AG09319 (cell line): ENCODE data around the gene PUSL1.
A peak's percentile ranks its signal among the peaks of the same experiment; 100 is the strongest.

Experiments used
- DNase-seq: peaks from one replicate; pipeline ENCODE4 v3.0.0-alpha.2; 2010; ENCODE audit warnings: low read depth; ENCODE audit errors: extremely low read depth
- TF ChIP-seq, protein P1 (sequence below): IDR thresholded peaks from 2 replicates; pipeline ENCODE4 v1.5.1; 2011; ENCODE audit warnings: low read depth, mild to moderate bottlenecking, inconsistent platforms, low read length, moderate library complexity

PUSL1 gene

DNA sequence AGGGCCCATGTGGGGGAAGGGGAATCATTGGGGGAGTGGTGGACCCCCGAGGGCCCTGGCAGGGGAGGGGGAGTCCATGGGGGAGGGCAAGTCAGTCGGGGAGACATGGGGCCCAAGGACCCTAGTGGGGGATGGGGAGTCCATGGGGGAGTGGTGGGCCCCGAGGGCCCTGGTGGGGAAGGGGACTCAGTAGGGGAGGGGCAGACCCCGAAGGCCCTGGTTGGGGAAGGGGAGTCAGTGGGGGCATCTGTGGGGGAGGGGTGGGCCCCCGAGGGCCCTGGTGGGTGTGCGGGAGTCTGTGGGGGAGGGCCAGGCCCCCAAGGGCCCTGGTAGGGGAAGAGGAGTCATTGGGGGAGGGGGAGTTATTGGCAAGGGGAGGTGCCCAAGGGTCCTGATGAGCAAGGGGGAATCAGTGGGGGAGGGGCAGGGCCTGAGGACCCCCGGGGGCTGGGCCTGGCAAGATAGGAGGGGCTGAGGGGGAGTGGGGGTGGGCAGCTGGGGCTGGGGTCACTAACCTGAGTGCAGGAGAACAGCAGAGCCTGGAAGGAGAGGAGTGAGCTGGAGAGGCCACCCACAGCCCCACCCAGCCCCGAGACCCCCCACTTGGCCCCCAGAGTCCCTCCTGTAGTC lies 47.9 kb downstream of the PUSL1 start:
- TF ChIP-seq, protein P1, sequence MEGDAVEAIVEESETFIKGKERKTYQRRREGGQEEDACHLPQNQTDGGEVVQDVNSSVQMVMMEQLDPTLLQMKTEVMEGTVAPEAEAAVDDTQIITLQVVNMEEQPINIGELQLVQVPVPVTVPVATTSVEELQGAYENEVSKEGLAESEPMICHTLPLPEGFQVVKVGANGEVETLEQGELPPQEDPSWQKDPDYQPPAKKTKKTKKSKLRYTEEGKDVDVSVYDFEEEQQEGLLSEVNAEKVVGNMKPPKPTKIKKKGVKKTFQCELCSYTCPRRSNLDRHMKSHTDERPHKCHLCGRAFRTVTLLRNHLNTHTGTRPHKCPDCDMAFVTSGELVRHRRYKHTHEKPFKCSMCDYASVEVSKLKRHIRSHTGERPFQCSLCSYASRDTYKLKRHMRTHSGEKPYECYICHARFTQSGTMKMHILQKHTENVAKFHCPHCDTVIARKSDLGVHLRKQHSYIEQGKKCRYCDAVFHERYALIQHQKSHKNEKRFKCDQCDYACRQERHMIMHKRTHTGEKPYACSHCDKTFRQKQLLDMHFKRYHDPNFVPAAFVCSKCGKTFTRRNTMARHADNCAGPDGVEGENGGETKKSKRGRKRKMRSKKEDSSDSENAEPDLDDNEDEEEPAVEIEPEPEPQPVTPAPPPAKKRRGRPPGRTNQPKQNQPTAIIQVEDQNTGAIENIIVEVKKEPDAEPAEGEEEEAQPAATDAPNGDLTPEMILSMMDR = no peak
- no peak for DNase-seq

DNA sequence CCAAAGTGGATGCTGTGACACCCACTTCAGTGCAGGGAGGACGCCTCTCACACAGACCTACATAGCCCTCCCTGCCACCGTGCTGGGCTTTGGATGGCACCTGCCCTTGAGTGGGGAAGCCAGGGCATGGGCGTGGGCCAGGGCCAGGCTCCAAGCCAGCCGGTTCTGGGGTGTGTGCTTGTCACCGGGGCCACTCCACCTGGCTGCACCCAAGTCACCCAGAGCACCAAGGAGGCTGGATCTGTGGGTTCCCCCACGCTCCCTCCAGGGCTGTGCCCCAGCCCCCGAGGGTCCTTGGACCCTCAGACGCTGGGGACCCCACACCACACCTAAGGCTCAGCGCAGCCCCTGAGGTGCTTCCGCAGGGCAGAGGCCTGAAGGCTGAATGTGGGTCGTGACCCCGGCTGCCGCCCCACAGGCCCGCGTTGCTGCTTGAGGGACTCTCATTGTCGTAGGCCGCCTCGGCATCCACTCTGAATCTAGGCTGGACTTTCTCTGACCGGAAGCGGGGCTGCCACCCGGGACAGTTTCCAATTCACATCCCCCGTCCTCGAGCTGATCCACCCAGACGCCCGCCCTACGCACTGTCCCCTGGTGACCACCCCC lies 48.5 kb downstream of the PUSL1 start:
- TF ChIP-seq, protein P1 = no peak
- DNase-seq = no peak

DNA sequence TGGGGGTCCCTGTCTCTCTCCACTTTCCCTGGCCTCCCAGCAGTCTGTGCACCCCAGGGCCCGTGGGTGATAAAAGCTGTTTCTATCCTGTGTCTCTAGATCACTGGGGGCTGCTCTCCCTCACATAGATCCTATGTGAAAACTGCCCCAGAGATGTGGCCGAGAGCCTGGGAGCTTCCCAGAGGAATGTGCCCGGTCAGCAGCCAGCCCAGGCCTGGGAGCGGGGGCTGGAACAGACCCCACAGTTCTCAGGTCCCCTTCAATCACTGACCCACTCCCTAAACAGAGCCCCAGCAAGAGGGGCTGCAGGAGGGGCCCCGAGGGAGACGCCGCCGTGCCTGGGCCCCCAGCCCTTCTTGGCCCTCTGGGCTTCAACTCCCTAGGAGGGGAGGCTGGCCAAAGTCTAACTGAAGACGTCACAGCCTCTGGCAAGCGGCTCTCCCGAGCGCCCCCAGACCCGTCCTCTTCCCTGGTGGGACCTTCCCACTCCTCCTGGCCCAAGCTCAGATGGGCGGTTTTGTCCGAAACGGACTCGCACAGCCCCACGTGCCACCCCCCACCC lies 49.6 kb downstream of the PUSL1 start:
- DNase-seq = no peak
- TF ChIP-seq, protein P1 = no peak

DNA sequence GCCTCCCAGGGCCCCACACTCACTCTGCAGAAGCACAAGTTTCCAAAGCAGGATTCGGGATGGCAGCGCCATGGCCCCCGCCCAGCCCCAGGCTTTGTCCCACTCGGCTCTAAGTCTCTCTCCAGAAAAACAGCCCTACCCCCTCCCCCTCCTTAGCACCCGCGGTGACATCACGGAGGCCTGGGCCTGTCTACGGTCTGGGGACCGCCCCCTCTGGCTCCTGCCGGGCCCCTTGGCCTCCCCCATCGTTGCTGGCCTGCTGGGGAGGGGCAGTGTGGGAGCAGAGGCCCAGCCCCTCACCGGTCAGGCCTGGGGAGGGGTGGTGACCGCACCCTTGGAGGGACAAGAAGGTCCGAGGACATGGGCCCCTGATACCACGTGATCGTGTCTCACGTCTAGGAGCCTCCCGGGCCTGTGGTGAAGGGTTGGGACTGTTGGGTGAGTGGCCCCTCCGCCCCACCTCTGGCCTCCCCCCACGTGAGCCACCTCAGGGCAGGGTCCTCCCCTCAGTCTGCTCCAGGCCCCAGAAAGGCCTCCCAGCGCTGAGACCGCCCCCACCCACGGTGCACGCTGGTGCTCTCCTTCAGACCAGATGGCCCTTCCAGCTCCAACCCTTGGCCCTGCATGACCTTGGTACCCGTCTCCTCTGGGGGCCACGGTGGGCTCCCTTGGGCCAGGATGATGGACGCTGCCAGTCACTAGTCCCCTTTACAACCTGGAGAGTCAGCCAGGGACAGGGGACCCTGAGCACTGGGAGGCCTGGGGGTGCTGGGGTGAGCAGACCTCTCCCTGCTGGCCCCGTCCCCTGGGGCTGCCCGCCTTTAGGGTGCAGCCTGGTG lies 50.3 kb downstream of the PUSL1 start, which contains the start of gene MXRA8:
Gene MXRA8 (minus strand): TSS at position 123 of the 839 bp plus-strand sequence. CDS start 51 bp downstream, at position 72.
- peak; percentile 84 for DNase-seq
- TF ChIP-seq, protein P1 = no peak

DNA sequence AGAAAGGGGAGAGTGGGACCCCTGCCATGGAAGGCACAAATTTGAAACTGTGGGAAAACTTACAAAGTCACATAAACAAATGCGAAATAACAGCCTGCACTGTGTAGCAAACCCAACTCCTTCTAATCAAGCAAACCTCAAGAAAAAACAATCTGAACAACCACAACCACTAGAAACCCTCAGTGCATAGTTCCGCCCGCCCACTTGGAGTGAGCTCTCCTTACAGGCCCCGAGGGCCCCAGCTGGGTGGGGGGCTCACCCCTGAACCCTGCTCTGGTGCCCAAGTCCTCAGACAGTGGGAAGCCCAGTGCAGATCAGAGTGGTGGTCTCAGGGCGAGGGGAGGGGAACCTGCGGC lies 50.9 kb downstream of the PUSL1 start:
- TF ChIP-seq, protein P1 = no peak
- peak; percentile 74 for DNase-seq

DNA sequence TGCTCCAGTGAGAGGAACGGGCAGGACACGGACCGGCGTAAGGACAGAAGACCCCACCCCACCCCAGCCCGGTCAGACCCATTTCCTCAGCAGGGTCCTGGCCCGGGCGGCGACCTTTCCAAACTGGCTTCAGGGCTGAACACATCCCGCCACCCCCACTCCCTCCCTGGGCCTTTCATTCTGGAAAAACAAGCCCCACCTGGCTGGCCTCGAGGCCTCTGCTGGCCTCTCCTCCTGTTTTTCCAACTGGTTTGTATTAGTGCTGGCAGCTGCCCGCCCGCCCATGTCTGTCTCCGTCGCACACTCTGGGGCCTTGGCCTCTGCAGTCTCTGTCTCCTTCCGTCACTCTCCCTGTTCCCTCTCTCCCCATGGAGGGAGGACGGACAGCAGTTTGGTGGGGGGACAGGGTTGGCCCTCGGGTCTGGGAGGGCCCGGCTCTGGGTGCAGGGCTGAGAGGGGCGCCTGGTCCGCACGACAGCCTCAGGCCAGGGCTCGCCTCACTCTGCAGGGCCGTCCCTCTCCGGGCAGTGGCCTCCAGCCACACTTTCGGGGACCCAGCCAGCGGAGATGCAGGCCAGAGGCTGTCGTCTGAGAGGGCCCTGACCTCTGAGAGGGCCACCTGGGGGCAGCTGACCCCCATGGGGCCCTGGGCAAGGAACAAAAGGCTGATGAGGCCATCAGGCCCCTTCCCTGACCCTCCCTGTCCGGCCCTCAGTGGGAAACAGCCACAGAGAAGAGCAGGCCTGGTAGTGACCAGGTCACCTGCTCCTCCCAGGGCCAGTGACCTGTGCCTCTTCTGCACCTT lies 51.5 kb downstream of the PUSL1 start:
- TF ChIP-seq, protein P1 = no peak
- peak; percentile 80 for DNase-seq
